ENCODE data around the gene NELFA.

The NELFA gene

DNA sequence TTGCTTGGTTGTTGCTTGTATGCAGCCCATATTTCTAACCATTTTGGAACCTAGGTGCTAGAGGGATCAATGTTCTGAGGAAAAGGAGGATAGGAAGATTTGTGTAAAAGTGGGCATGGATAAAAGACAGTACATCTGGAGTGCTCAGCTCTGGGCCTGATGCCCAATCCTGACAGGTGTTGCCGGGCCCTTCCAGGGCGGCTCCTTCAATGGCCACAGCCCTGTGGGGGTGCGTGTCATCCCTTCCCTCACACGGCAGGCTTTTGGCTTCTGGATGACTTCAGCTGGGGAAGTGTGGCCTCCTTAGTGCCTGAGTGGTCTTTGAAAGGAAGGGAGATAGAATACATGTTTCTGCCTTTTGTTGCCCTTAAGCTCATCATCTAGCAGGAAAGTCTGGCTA lies 47.2 kb downstream of the NELFA start:
- DNase-seq: no peak

DNA sequence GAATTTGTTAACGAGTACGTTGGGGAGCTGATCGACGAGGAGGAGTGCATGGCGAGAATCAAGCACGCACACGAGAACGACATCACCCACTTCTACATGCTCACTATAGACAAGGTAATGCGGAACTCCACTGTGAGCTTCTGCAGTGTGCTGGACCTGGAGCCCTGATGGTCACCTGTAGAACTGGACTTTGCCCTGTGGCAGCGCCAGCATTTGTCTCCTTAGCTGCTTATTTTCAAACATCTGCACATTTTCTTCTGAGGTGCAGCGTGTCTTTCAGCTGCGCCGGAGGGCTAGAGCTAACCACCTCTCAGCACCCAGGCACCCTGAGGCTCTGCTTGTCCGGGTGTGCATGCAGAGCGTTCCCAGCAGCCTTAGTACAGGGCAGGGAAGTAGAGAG lies 47.7 kb downstream of the NELFA start:
- no peak for DNase-seq

DNA sequence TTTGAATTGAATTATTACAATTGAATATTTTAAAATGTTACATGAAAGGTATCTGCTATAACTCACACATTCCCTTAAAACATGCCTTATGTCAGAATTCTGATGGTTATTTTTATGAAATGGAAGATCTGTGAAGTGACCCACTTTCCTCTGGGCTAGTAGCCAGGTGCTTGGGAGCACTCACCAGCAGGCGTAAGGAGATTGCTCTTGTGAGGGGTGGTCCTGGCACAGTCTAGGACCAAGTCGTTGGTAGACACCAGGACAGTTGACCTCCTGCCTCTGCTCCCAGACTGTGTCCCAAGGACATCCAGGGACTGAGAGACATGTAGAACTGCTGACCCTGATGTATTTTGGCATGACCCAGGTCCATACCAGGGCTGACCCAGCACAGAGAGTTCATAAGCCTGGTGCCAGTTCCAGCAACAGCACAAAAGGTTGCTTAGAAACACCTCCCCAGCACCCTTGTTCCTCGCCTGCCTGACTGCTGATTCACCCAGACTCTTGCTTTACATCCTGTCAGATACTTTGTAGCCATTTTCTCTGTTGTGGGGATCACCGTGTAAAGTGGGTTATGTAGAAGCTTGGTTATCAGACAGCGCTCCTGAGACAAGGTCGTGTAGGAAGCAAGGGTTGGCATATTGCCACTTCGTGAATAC lies 48.5 kb downstream of the NELFA start:
- DNase-seq: no peak

DNA sequence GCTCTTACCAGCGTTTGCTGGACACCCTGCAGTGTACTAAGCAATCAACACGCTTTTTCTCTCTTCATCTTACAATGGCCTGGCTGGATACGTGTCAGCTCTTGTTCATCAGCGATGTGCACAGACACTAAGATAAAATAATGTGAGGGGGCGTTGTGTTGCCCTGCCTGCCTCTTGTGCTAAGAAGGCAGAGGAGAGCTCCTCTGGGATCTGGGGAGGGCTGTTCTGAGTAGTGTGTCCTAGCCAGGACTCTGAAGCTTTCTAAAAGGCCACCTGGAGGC lies 49.7 kb downstream of the NELFA start:
- DNase-seq: no peak

DNA sequence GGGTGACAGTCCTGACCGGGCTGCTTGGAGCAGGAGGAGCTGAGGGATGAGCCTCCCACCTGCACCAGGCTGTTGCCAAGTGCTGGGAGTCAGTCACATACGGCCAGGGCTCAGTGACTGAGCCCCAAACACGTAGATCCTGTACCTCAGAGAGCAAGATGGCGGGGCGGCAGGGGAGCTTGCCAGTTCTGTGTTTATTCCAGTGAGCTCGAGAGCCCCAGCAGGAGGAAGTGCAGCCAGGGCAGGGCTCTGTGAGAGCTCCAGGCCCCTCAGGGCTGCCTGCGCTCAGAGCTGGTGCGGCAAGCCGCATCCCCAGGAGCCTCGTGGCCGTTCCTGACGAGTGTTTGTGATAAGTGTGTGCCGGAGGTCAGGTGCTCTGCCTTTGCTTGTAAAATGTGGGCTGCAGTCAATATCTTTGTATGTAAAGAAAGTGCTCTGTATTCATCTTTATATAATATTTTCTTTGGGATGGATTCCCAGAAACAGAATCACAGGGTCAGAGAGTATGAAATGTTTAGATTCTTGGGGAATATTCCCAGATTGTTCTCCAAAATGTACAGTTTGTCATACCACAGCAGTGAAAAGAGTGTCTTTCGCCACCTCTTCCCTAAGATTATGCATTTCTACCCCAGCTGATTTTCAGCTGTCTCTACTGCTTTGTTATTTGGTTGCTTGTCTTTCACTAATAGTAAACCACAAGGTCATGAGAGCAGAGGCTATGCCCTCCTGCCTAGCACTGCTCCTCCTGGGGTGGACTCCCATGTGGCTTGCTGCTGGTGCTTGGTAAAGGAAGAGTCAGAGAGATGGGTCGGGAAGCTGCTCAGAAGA lies 50.3 kb downstream of the NELFA start:
- no peak for DNase-seq

DNA sequence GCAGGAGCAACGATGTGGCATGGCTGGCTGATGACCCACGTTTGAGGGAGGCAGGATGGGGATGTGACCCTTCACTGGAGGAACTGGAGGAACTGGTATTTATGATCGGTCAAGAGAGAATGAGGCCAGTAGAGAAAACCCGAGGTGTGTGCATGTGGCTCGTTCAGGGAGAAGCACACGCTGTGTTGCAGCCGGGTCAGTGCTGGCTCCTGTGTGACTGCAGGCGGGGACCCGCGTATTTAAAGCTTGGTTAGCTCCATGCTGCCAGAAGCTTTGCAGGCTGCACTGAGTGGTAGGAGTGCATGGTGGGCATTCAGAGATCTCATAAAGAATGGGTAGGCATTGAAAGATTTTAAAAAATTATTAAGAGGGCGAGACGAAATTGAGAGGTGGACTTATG lies 52.1 kb downstream of the NELFA start:
- DNase-seq: no peak

DNA sequence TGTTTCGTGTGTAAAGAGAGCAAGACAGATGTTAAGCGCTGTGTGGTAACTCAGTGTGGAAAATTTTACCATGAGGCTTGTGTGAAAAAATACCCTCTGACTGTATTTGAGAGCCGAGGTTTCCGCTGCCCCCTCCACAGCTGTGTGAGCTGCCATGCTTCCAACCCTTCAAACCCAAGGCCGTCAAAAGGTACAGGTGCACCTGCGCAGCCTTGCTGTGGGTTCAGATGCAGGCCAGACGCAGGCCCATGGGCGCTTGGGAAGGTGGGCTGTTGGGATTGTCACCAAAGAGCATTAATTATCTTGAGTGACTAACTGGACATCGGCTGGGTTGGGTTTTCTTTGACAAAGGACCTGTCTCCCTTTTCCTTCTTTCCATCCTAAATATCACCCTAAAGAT lies 55.4 kb downstream of the NELFA start:
- DNase-seq: no peak

DNA sequence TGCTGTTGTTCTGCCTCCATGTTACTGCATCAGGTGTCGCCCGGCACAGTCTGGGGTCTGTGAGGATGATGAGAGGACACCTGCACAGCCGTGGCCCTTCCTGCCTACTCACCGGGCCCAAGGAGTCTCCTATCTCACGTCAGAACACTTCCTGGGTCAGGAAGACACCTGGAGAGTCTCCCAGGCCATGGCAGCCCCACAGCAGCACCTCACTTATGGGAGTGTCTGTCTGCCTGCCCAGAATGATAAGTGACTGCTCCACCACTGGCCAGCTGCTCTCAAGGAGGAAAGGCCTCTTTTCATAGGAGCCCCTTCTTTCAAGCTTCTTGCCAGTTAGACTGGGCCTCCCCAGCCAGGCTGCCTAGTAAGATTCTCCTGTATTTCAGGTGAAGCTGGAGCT lies 56.1 kb downstream of the NELFA start:
- no peak for DNase-seq

DNA sequence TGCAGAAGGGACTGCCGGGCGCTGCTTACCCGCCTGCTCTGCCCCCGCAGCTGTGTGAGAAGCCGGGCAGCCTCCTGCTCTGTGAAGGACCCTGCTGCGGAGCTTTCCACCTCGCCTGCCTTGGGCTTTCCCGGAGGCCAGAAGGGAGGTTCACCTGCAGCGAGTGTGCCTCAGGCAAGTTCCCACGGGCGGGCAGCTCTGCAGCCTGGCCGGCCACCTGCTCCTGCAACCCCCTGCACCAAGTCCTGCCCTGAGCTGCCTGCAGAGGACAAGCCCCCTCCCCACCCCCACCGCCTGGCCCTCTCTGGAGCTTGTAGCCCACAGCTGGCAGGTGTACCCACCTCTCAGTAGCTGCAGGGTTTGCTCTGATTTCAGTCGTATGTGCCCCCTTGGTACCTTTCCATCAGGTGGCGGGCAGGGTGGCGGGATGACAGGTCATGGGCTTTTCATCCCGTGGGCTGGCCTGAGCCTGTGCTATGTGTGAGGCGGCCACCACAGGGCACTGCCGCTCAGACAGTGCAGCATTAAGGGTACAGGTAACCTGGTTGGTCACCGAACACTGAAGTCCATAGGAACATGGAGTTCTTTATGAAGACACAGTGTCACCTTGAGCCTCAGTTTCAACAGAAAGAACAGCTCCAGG lies 56.6 kb downstream of the NELFA start:
- DNase-seq: no peak

DNA sequence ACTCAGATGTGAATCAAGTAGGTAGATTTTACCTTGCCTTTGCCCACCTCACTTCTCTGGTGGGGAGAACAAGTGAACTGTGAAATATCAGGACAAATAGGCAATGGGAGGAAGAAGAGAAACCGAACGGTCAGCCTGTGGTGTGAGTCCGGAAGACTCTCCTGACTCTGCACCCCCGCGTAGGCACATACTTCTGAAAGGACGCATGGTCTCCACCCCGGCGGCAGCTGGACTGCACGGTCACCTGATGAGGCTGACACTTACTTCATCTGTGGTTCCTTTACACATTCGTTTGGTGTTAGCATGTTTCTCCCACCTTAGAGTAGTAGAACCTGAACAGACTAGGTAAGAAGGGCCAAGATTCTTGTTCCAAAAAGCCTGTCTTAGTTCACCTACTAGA lies 58.4 kb downstream of the NELFA start:
- DNase-seq: no peak

DNA sequence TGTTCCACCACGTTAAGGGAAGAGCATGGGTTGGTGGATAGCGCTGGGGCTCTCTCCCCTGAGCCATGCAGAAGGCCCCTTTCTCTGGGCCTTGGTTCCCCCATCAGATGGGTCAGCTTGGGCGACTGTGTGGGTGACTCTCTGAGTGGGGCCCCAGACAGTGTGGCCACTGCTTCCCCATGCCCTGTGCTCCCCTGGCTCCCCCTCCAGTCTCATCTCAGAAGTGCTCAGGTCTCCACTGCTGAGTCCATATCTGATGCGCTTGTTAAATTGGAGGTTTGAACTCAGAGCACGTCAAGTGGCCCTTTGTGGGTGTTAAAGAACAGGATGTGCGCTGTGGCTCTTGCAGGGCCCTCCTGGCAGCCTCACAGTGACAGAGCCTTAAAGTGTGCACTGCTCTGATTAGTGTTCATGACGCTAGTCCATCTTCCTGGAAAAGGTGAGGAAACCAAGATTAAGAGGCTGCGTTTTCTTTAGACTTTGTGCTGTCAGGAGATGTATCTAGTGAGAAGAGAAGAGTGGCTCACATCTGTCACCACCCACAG lies 59.8 kb downstream of the NELFA start:
- no peak for DNase-seq

DNA sequence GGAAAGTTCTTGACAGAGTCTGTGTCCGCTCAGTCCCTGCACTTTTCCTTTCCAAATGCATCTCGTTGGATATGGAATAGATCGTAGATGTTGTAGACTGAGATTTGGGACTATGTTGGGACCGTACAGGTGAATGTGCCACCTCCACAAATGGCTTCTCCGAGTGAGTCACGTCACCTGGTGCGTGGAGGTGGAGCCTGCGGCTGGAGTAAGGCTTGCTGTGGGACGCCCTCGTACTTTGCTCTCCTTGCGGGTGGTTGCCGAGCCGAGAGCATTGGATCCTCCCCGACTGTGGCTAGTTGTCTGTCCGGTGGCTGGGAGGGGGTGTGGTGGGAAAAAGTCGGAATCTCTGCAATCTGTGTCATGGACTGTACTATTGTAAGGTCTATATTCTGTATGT lies 60.5 kb downstream of the NELFA start:
- DNase-seq: no peak

DNA sequence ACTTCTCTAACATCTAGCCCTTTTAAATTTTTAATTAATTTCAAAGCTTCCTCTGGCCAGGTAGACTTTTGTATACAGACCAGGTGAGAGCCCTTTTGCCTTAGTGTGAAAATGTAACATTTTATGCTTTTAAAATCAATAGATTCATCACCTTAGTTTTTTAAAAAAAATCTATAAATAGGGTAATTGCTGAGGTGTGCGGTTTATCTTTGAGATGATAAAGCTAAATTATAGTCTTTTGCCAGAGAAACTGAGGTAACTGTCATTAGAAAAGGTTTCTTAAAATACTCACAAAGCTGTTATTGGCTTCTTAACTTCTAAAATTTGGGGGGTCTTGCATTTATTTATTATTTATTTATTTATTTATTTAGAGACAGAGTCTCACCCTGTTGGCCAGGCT lies 62.9 kb downstream of the NELFA start:
- no peak for DNase-seq

DNA sequence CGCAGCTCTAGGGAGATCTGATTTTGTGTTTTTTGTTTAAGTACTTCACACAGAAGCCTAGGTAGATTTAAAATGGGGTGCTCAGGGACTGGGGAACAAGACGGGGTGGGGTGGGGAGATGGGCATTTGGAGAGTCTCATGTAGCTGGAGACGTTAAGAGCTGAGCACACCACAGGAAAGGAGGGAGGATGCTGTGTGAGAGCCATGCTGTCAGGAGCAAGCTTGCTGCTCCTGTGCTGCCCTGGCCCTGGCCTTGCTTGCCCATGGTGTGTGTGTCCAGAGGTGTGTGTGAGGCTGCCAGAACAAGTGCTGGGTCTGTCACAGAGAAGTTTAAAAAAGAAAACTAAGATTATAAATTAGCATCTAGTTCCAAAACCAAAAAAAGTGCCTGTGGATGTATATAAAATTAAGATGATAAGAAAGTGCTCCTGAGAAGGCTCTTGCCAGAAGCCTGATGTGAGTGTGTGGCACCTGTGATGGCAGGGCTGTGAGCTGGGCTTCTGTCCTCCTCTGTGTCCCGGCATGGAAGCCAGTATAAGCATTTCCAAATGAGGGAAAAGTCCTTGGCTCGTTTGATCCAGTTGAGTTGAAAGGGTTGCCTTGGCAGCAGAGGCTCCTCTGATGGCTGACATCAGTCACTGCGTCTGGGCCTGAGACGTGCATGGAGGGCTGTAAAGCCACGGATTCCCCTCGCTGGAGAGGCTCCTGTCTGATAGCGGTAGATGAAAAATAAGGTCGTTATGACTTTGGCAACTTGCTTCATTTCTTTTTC lies 63.5 kb downstream of the NELFA start:
- DNase-seq: no peak

DNA sequence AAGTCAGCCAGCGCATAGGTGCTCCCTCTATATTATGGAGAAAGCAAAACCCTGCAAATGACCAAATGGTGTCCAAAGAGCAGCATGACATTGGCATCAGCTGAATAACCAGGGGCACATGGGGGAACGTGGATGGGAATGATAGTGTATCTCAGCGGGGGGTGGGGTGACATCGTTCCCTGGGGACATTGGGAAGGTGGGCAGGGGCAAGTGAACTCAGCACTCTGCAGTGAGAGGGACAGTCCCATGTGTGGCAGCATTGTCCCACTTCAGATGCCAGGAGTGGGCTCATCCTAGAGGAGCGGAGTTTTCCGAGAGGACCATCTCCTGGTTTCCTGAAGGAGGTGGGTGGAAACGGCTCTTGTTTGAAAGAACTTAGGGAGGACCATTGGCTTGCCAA lies 64.8 kb downstream of the NELFA start:
- no peak for DNase-seq

DNA sequence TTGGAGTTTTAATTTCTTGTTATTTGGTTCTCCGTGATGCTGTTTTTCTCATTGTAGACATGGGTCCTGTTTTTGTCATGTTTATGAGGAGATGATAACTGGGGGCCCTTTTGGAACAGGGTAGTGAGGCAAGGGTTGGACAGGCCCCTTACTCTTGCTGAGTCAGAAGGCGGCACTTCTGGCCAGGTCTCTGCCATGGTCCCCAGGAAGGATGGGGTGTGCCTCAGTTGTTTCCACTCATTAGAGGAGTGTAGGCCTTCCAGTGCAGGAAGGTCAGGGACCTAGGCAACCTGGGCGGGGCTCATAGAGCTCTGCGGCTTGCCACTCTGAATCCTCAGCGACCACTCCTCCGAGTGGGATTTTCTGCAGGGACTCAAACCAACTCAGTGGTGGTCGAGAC lies 68.2 kb downstream of the NELFA start:
- no peak for DNase-seq

DNA sequence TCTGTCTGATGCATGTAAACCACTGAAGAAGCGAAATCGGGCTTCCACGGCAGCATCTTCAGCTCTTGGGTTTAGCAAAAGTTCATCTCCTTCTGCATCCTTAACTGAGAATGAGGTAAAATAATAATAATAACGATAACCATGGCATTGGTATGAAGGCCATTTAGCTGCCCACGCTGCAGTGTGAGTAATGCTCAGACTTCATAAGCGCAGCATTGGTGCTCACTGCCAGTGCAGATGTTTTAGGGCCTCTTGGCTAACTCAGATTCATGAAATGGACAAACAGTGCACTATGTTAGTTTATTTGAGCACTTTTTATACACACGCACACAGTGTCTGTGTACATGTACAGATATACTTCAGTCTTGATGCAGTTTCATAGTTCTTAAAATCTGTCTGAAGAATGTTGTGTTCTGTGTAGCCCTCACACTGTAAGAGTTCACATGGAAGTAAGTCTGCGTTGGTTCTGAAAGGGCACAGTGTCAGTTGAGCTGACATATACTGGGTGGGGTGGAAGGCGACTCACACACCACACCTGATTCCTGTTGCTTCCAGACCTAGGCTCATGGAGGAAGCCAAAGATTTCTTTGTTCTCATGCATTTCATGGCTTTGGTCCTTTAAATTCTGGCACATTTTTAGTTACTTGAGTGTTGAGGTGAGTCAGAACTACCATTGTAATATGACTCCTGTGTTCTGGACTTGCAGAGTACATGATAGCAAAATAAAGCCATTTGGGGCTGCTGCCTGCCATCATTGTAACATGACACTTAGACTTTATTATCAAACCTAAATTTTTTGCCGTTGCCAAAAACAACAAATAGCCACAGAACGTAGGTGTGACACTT lies 68.9 kb downstream of the NELFA start:
- no peak for DNase-seq

DNA sequence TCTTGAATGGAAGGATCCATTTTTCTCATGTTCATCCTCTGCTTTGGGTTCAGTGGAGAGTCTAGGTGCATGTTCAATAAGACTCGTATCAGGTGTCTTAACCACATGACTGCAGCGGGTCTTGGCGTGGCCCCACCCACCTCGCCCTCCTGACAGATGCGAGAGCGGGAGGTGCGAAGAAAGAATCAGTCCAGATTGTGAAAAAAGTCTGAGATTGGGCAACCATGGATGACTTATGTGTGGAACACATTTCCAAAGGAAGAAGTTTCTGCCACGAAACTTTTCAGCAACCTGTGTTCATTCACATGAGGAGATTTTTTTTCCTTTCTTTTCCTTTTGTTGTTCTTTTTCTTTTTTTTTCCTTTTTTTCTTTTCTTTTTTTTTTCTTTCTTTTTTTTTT lies 70.7 kb downstream of the NELFA start:
- DNase-seq: no peak

DNA sequence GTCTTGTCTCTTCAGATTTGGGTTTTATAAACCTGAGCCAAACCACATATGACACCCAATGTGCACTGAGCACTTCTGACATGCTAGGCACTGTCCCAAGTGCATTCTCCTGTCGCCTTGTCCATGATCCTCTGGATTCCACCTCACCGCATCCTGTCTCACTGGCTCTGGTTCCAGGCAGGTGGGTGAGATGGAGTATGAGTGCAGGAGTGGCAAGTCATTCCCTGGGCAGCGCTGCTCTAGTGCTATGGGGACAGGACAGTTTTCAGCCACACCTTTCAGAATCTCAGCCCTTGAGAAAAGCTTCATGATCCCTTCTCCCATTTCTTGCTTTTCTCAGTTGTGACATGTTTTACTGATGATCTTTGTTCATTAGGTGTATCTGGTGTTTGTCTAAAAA lies 71.2 kb downstream of the NELFA start:
- DNase-seq: no peak

DNA sequence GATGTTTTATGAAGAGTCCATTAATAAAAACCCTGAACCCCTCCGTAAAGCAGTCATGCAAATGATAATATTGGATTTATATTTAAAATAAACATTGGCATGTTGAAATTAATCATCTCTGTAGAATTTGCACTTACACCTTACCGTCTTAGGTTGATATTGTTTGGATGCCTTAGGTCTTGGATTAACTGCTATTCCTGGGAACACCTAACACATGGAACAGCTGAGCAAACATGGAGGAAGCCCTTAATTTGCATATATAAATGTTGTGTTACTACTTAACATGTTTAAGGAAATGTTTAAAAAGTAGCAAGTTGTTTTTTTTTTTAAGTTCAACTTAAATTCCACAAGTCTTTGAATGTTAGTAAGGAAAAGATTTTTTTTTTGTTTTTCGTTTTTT lies 75.1 kb downstream of the NELFA start:
- no peak for DNase-seq

DNA sequence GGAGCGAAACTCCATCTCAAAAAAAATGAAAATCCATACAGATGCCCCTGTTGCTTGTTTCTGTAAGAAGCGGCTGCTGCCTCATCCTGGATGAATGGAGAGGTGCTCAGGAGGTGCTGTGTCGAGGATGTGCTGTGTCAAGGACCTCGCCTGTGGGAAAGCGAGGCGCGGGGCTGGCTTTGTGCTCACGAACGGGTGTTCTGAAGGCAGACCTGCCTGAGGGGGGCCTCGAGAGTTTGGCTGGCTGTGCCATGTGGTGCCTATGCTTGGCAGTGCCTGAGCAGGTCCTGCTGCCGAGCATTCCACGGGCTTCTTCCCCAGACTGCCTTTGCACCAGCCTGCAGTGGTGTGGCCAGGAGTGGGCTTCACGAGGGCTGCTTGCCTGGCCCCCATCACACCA lies 76.0 kb downstream of the NELFA start:
- no peak for DNase-seq
